Activated CD4-positive, alpha-beta T cell treated with anti-CD3 and anti-CD28 coated beads, Interleukin-2, Interleukin-6, amounts not matched to agents 100 ng/mL and 50 ng/mL, durations not matched to agents 16 hours and 8 hours (primary cell): ENCODE results near the gene ROR1.
"Not testable (repeated sequence)": the region's sequence is repeated elsewhere in the genome, so short reads cannot be mapped to it uniquely, and the experiment has no call there.

Experiments used
- DNase-seq: peaks from one replicate; pipeline ENCODE4 v3.0.0-alpha.2; 2020

The ROR1 gene

GRCh38 chr1:63825111-63825510, 51.3 kb downstream of the ROR1 start:
- DNase-seq = no peak

- not testable (repeated sequence) for DNase-seq
These were observed 52.5 kb downstream of the ROR1 start for GRCh38 chr1:63826246-63826861.

- DNase-seq = no peak
These were observed 53.8 kb downstream of the ROR1 start for GRCh38 chr1:63827411-63828321.

GRCh38 chr1:63828322-63829044, 54.7 kb downstream of the ROR1 start:
- DNase-seq = no peak

- no peak for DNase-seq
These were observed 55.8 kb downstream of the ROR1 start for GRCh38 chr1:63829349-63830327.

- DNase-seq = no peak
These were observed 57.6 kb downstream of the ROR1 start for GRCh38 chr1:63831409-63831808.

- no peak for DNase-seq
These were observed 59.7 kb downstream of the ROR1 start for GRCh38 chr1:63833363-63834119.

- no peak for DNase-seq
These were observed 61.3 kb downstream of the ROR1 start for GRCh38 chr1:63835128-63835527.

- DNase-seq = no peak
These were observed 62.6 kb downstream of the ROR1 start for GRCh38 chr1:63836374-63836773.

- no peak for DNase-seq
These were observed 63.0 kb downstream of the ROR1 start for GRCh38 chr1:63836830-63837229.

- DNase-seq = no peak
These were observed 69.2 kb downstream of the ROR1 start for GRCh38 chr1:63843010-63843409.

- no peak for DNase-seq
These were observed 70.1 kb downstream of the ROR1 start for GRCh38 chr1:63843884-63844283.

- DNase-seq = no peak
These were observed 71.5 kb downstream of the ROR1 start for GRCh38 chr1:63845346-63845745.

GRCh38 chr1:63847308-63847910, 73.6 kb downstream of the ROR1 start:
- DNase-seq = no peak

GRCh38 chr1:63848733-63849132, 74.9 kb downstream of the ROR1 start:
- DNase-seq = no peak

GRCh38 chr1:63849149-63849548, 75.3 kb downstream of the ROR1 start:
- DNase-seq = no peak

- DNase-seq = no peak
These were observed 80.3 kb downstream of the ROR1 start for GRCh38 chr1:63854091-63854490.

GRCh38 chr1:63855942-63856341, 82.1 kb downstream of the ROR1 start:
- DNase-seq = no peak

GRCh38 chr1:63856924-63857323, 83.1 kb downstream of the ROR1 start:
- DNase-seq = no peak

- no peak for DNase-seq
These were observed 83.7 kb downstream of the ROR1 start for GRCh38 chr1:63857478-63857877.

GRCh38 chr1:63858153-63858552, 84.3 kb downstream of the ROR1 start:
- no peak for DNase-seq
